Trophoblast cell (in vitro differentiated cells and primary cell): ENCODE data around the gene AHCYL1.

Experiments used
- DNase-seq, 2 donors: peaks; one replicate each; pipeline ENCODE4 v3.0.0-alpha.2; 2016
- H2AFZ ChIP-seq: 2 replicates; pipeline ENCODE4 v1.6.1; 2013; ENCODE audit warnings: low read length, moderate library complexity, mild to moderate bottlenecking; ENCODE audit not compliant: insufficient read depth, poor library complexity
- H2AK5ac ChIP-seq: 2 replicates; pipeline ENCODE4 v1.6.1; 2013; ENCODE audit warnings: mild to moderate bottlenecking, low read length
- H2BK120ac ChIP-seq: 2 replicates; pipeline ENCODE4 v1.6.1; 2013; ENCODE audit warnings: low read length, mild to moderate bottlenecking, moderate library complexity; ENCODE audit not compliant: insufficient read depth, poor library complexity
- H2BK12ac ChIP-seq: 2 replicates; pipeline ENCODE4 v1.6.1; 2013; ENCODE audit warnings: mild to moderate bottlenecking, low read length, moderate library complexity
- H2BK5ac ChIP-seq: 2 replicates; pipeline ENCODE4 v1.6.1; 2013; ENCODE audit warnings: low read length, low read depth, moderate library complexity, mild to moderate bottlenecking; ENCODE audit not compliant: poor library complexity
- H3K14ac ChIP-seq: 2 replicates; pipeline ENCODE4 v1.6.1; 2013; ENCODE audit warnings: mild to moderate bottlenecking, low read length
- H3K18ac ChIP-seq: 2 replicates; pipeline ENCODE4 v1.6.1; 2013; ENCODE audit warnings: mild to moderate bottlenecking, low read length
- H3K23ac ChIP-seq: 2 replicates; pipeline ENCODE4 v1.6.1; 2013; ENCODE audit warnings: low read length
- H3K27ac ChIP-seq: 2 replicates; pipeline ENCODE4 v1.5.1; 2013; ENCODE audit warnings: low read depth, mild to moderate bottlenecking, inconsistent platforms, low read length, moderate library complexity
- H3K27me3 ChIP-seq: 2 replicates; pipeline ENCODE4 v1.6.1; 2013; ENCODE audit warnings: inconsistent platforms, mild to moderate bottlenecking, low read length, moderate library complexity; ENCODE audit not compliant: insufficient read depth
- H3K36me3 ChIP-seq, 2 experiments: 1 replicate in 1 of 2; 2 replicates in 1 of 2; pipeline ENCODE4 v1.6.1; 2013; ENCODE audit warnings: low read length in 2 of 2, mild to moderate bottlenecking in 2 of 2, moderate library complexity in 1 of 2; ENCODE audit not compliant: insufficient read depth in 2 of 2, control insufficient read depth in 1 of 2
- H3K4ac ChIP-seq: 2 replicates; pipeline ENCODE4 v1.6.1; 2013; ENCODE audit warnings: low read depth, mild to moderate bottlenecking, low read length, moderate library complexity
- H3K4me1 ChIP-seq, 2 experiments: 1 replicate in 1 of 2; 2 replicates in 1 of 2; pipeline ENCODE4 v1.6.1; 2013; ENCODE audit warnings: low read length in 2 of 2, mild to moderate bottlenecking in 2 of 2, moderate library complexity in 1 of 2; ENCODE audit not compliant: insufficient read depth in 2 of 2, control insufficient read depth in 1 of 2
- H3K4me2 ChIP-seq: 2 replicates; pipeline ENCODE4 v1.6.1; 2013; ENCODE audit warnings: inconsistent platforms, mild to moderate bottlenecking, low read length, moderate library complexity
- H3K4me3 ChIP-seq: 2 replicates; pipeline ENCODE4 v1.5.1; 2013; ENCODE audit warnings: mild to moderate bottlenecking, low read depth, low read length, inconsistent platforms
- H3K79me1 ChIP-seq: one replicate; pipeline ENCODE4 v1.6.1; 2013; ENCODE audit warnings: low read length
- H3K79me2 ChIP-seq: 2 replicates; pipeline ENCODE4 v1.6.1; 2013; ENCODE audit warnings: low read length, mild to moderate bottlenecking; ENCODE audit not compliant: control insufficient read depth, insufficient read depth, poor library complexity
- H3K9ac ChIP-seq: 2 replicates; pipeline ENCODE4 v1.6.1; 2013; ENCODE audit warnings: mild to moderate bottlenecking, low read length
- H3K9me3 ChIP-seq: 2 replicates; pipeline ENCODE4 v1.6.1; 2013; ENCODE audit warnings: low read depth, mild to moderate bottlenecking, control low read depth, inconsistent platforms, low read length; ENCODE audit not compliant: insufficient read depth
- H4K12ac ChIP-seq: 2 replicates; pipeline ENCODE4 v1.6.1; 2013; ENCODE audit warnings: low read depth, mild to moderate bottlenecking, low read length, moderate library complexity
- H4K8ac ChIP-seq: 2 replicates; pipeline ENCODE4 v1.6.1; 2013; ENCODE audit warnings: low read depth, mild to moderate bottlenecking, low read length, moderate library complexity
- H4K91ac ChIP-seq: one replicate; pipeline ENCODE4 v1.6.1; 2013; ENCODE audit warnings: low read depth, mild to moderate bottlenecking, low read length, moderate library complexity
- WGBS: extraction: QIAGEN DNeasy Blood & Tissue Kit; methylation state at CpG from one replicate; pipeline ENCODE4 v1.1.7; 2013; ENCODE audit warnings: missing lambda C conversion rate; ENCODE audit not compliant: insufficient read length, insufficient coverage; ENCODE audit errors: extremely low coverage; 5-methylcytosine and 5-hydroxymethylcytosine counted together

Gene AHCYL1

GRCh38 chr1:110039641-110040040, 55.1 kb downstream of the AHCYL1 start:
- no peak overlapping the region for H2AK5ac ChIP-seq
- H4K8ac ChIP-seq, result no peak overlapping the region
- H4K12ac ChIP-seq, result no peak overlapping the region
- no peak overlapping the region for H3K4ac ChIP-seq
- H3K4me2 ChIP-seq, result no peak overlapping the region
- H3K23ac ChIP-seq, result no peak overlapping the region
- no peaks in the 10 kb centered on the region for H3K27me3 ChIP-seq
- no peak overlapping the region for H4K91ac ChIP-seq
- no peaks in the 10 kb centered on the region for H3K4me1 ChIP-seq
- H3K9ac ChIP-seq, result no peak overlapping the region
- no peak overlapping the region for H2BK5ac ChIP-seq
- H2AFZ ChIP-seq, result no peak overlapping the region
- H3K79me2 ChIP-seq, result peaks cover 4% of the 10 kb centered on the region
- no peaks in the 10 kb centered on the region for H3K9me3 ChIP-seq
- no peak overlapping the region for H2BK12ac ChIP-seq
- H3K4me3 ChIP-seq, result no peak overlapping the region
- H2BK120ac ChIP-seq, result no peak overlapping the region
- H3K79me1 ChIP-seq, result peaks cover 7% of the 10 kb centered on the region
- H3K14ac ChIP-seq, result no peak overlapping the region
- no peak for DNase-seq
- H3K27ac ChIP-seq, result no peak overlapping the region
- H3K18ac ChIP-seq, result no peak overlapping the region
- WGBS, result no CpG with 5 or more reads among the region's 4 CpGs
- peaks cover 51 to 58% of the 10 kb centered on the region in 2 experiments for H3K36me3 ChIP-seq

GRCh38 chr1:110040548-110040947, 56.0 kb downstream of the AHCYL1 start:
- Histone ChIP-seq H3K27ac (no peak overlapping the region), H3K9ac (no peak overlapping the region), H4K12ac (no peak overlapping the region), H2BK120ac (no peak overlapping the region), H3K79me1 (no peaks in the 10 kb centered on the region), H3K4me1 (no peaks in the 10 kb centered on the region), H2BK12ac (no peak overlapping the region), H4K91ac (no peak overlapping the region), H3K4ac (no peak overlapping the region), H3K23ac (no peak overlapping the region), H2BK5ac (no peak overlapping the region), H3K18ac (no peak overlapping the region), H3K79me2 (no peaks in the 10 kb centered on the region), H3K9me3 (no peaks in the 10 kb centered on the region), H3K4me3 (no peak overlapping the region), H3K4me2 (no peak overlapping the region), H3K36me3 (peaks cover 55 to 67% of the 10 kb centered on the region in 2 experiments), H2AK5ac (no peak overlapping the region), H4K8ac (no peak overlapping the region), H2AFZ (no peak overlapping the region), H3K14ac (no peak overlapping the region), H3K27me3 (no peaks in the 10 kb centered on the region)
- DNase-seq, result no peak
- no CpG with 5 or more reads among the region's 4 CpGs for WGBS

GRCh38 chr1:110043016-110043415, 58.5 kb downstream of the AHCYL1 start:
- no peak overlapping the region for H2BK120ac ChIP-seq
- no peaks in the 10 kb centered on the region for H3K79me1 ChIP-seq
- H3K18ac ChIP-seq, result no peak overlapping the region
- H4K12ac ChIP-seq, result no peak overlapping the region
- no peak overlapping the region for H3K23ac ChIP-seq
- no peak overlapping the region for H2AFZ ChIP-seq
- no peak overlapping the region for H3K27ac ChIP-seq
- no peak overlapping the region for H2BK5ac ChIP-seq
- no peak overlapping the region for H3K9ac ChIP-seq
- no peaks in the 10 kb centered on the region for H3K4me1 ChIP-seq
- H3K4me3 ChIP-seq, result no peak overlapping the region
- no CpG with 5 or more reads among the region's 10 CpGs for WGBS
- H3K9me3 ChIP-seq, result no peaks in the 10 kb centered on the region
- no peak overlapping the region for H3K14ac ChIP-seq
- H2BK12ac ChIP-seq, result no peak overlapping the region
- H3K27me3 ChIP-seq, result no peaks in the 10 kb centered on the region
- H2AK5ac ChIP-seq, result no peak overlapping the region
- no peaks in the 10 kb centered on the region for H3K79me2 ChIP-seq
- H4K91ac ChIP-seq, result no peak overlapping the region
- no peak overlapping the region for H3K4me2 ChIP-seq
- peaks cover 68 to 81% of the 10 kb centered on the region in 2 experiments for H3K36me3 ChIP-seq
- no peak overlapping the region for H3K4ac ChIP-seq
- DNase-seq, result no peak
- H4K8ac ChIP-seq, result no peak overlapping the region

- no peak overlapping the region for H4K8ac ChIP-seq
- H2AK5ac ChIP-seq, result no peak overlapping the region
- peaks cover 66 to 80% of the 10 kb centered on the region in 2 experiments for H3K36me3 ChIP-seq
- H2BK120ac ChIP-seq, result no peak overlapping the region
- no peaks in the 10 kb centered on the region for H3K4me1 ChIP-seq
- no peak overlapping the region for H3K9ac ChIP-seq
- no peak overlapping the region for H2BK12ac ChIP-seq
- no peak overlapping the region for H3K14ac ChIP-seq
- H3K23ac ChIP-seq, result no peak overlapping the region
- no peak overlapping the region for H4K91ac ChIP-seq
- H3K27ac ChIP-seq, result no peak overlapping the region
- no peaks in the 10 kb centered on the region for H3K27me3 ChIP-seq
- H4K12ac ChIP-seq, result no peak overlapping the region
- no peak overlapping the region for H2AFZ ChIP-seq
- WGBS, result no CpG with 5 or more reads among the region's 3 CpGs
- H3K79me2 ChIP-seq, result no peaks in the 10 kb centered on the region
- H3K4me3 ChIP-seq, result no peak overlapping the region
- H3K18ac ChIP-seq, result no peak overlapping the region
- no peak overlapping the region for H3K4me2 ChIP-seq
- no peak for DNase-seq
- no peaks in the 10 kb centered on the region for H3K79me1 ChIP-seq
- H3K9me3 ChIP-seq, result no peaks in the 10 kb centered on the region
- H3K4ac ChIP-seq, result no peak overlapping the region
- H2BK5ac ChIP-seq, result no peak overlapping the region
Observed at GRCh38 chr1:110047463-110047862, 62.9 kb downstream of the AHCYL1 start.
